Karpas-422 (cell line): ENCODE results near the gene DSCAML1. TPM values are rescaled to one million over a fixed set of nuclear protein-coding genes. Genes with fewer than 3 reads are reported as not detected.

Experiments
- DNase-seq: peaks from one replicate; pipeline ENCODE4 v3.0.0-alpha.2; 2015
- H2AFZ ChIP-seq: fragments of 200-600 bp; sonication (generic); 2 replicates; pipeline ENCODE4 v1.6.1; 2014; ENCODE audit warnings: antibody characterized with exemption, low read length, mixed read lengths
- H3K27ac ChIP-seq: fragments of 200-600 bp; sonication (generic); 2 replicates; pipeline ENCODE4 v1.5.1; 2014; ENCODE audit warnings: mild to moderate bottlenecking, low read length, moderate library complexity
- H3K27me3 ChIP-seq: fragments of 200-600 bp; sonication (generic); 2 replicates; pipeline ENCODE4 v1.6.1; 2014; ENCODE audit warnings: low read length, mixed read lengths
- H3K36me3 ChIP-seq: fragments of 200-600 bp; sonication (generic); 2 replicates; pipeline ENCODE4 v1.6.1; 2014; ENCODE audit warnings: low read length, mixed read lengths; ENCODE audit not compliant: insufficient read depth
- H3K4me1 ChIP-seq: fragments of 200-600 bp; sonication (generic); 2 replicates; pipeline ENCODE4 v1.6.1; 2014; ENCODE audit warnings: mild to moderate bottlenecking, low read length, mixed read lengths
- H3K4me2 ChIP-seq: fragments of 200-600 bp; sonication (generic); 2 replicates; pipeline ENCODE4 v1.6.1; 2014; ENCODE audit warnings: low read length, low read depth, mild to moderate bottlenecking; ENCODE audit not compliant: poor library complexity, severe bottlenecking
- H3K4me3 ChIP-seq: fragments of 200-600 bp; sonication (generic); 2 replicates; pipeline ENCODE4 v1.5.1; 2014; ENCODE audit warnings: mild to moderate bottlenecking, antibody characterized with exemption, low read length, mixed read lengths
- H3K79me2 ChIP-seq: fragments of 200-600 bp; sonication (generic); 2 replicates; pipeline ENCODE4 v1.6.1; 2014; ENCODE audit warnings: mild to moderate bottlenecking, low read length, mixed read lengths
- H3K9ac ChIP-seq: fragments of 200-600 bp; sonication (generic); 2 replicates; pipeline ENCODE4 v1.6.0; 2014; ENCODE audit warnings: low read length
- H3K9me2 ChIP-seq: fragments of 200-600 bp; sonication (generic), shearing (Covaris generic); replicated peaks from 2 replicates; pipeline ENCODE4 v1.6.0; 2014; ENCODE audit warnings: mild to moderate bottlenecking, low read length, moderate library complexity; ENCODE audit not compliant: insufficient read depth
- H3K9me3 ChIP-seq: fragments of 300-700, 200-600 bp; sonication (generic); 2 replicates; pipeline ENCODE4 v1.6.1; 2014; ENCODE audit warnings: low read length, mixed read lengths
- H4K20me1 ChIP-seq: fragments of 200-600 bp; sonication (generic); 2 replicates; pipeline ENCODE4 v1.6.1; 2014; ENCODE audit warnings: mild to moderate bottlenecking, antibody characterized with exemption, low read length, low read depth; ENCODE audit not compliant: insufficient read depth
- total RNA-seq: library from RNA; depleted of rRNA; stranded (reverse); fragments of >200 nt; shearing (Covaris generic); gene quantifications from 2 replicates; pipeline ENCODE4 v1.2.3, GENCODE V29; 2014; ENCODE audit warnings: low replicate concordance

The DSCAML1 gene
- total RNA-seq, 1 experiment from 2014 or later, result not detected

GRCh38 chr11:117563556-117563955, 233.5 kb downstream of the DSCAML1 start:
- H3K9me2 ChIP-seq, result no peaks in the 10 kb centered on the region
- H3K9ac ChIP-seq, result peak overlapping the region; percentile 65
- no peaks in the 10 kb centered on the region for H3K79me2 ChIP-seq
- no peak for DNase-seq
- no peak overlapping the region for H2AFZ ChIP-seq
- H4K20me1 ChIP-seq, result no peaks in the 10 kb centered on the region
- no peaks in the 10 kb centered on the region for H3K27me3 ChIP-seq
- peak overlapping the region; percentile 62 for H3K4me2 ChIP-seq
- no peaks in the 10 kb centered on the region for H3K9me3 ChIP-seq
- peak overlapping the region; percentile 99 for H3K27ac ChIP-seq
- peaks cover 76% of the 10 kb centered on the region for H3K4me1 ChIP-seq
- H3K36me3 ChIP-seq, result no peaks in the 10 kb centered on the region
- H3K4me3 ChIP-seq, result 0 out of 2 replicates have a peak overlapping the region, but pooled peaks have one; percentile 26

GRCh38 chr11:117562136-117562535, 234.9 kb downstream of the DSCAML1 start:
- H4K20me1 ChIP-seq, result no peaks in the 10 kb centered on the region
- H2AFZ ChIP-seq, result no peak overlapping the region
- H3K9me2 ChIP-seq, result no peaks in the 10 kb centered on the region
- H3K4me1 ChIP-seq, result peaks cover 90% of the 10 kb centered on the region
- no peak overlapping the region for H3K4me3 ChIP-seq
- no peaks in the 10 kb centered on the region for H3K9me3 ChIP-seq
- DNase-seq, result peak; percentile 63
- H3K36me3 ChIP-seq, result no peaks in the 10 kb centered on the region
- peak overlapping the region; percentile 99 for H3K27ac ChIP-seq
- peak overlapping the region; percentile 69 for H3K4me2 ChIP-seq
- H3K27me3 ChIP-seq, result no peaks in the 10 kb centered on the region
- peak overlapping the region; percentile 65 for H3K9ac ChIP-seq
- H3K79me2 ChIP-seq, result no peaks in the 10 kb centered on the region

- no peaks in the 10 kb centered on the region for H4K20me1 ChIP-seq
- peak; percentile 72 for DNase-seq
- peak overlapping the region; percentile 69 for H3K4me2 ChIP-seq
- H3K4me3 ChIP-seq, result peak overlapping the region; percentile 53
- no peak overlapping the region for H2AFZ ChIP-seq
- no peaks in the 10 kb centered on the region for H3K36me3 ChIP-seq
- no peaks in the 10 kb centered on the region for H3K79me2 ChIP-seq
- no peaks in the 10 kb centered on the region for H3K9me2 ChIP-seq
- peaks cover 100% of the 10 kb centered on the region for H3K4me1 ChIP-seq
- H3K9me3 ChIP-seq, result no peaks in the 10 kb centered on the region
- no peaks in the 10 kb centered on the region for H3K27me3 ChIP-seq
- H3K27ac ChIP-seq, result peak overlapping the region; percentile 99
- peak overlapping the region; percentile 65 for H3K9ac ChIP-seq
These were observed 236.1 kb downstream of the DSCAML1 start for GRCh38 chr11:117560780-117561530.

GRCh38 chr11:117559698-117560097, 237.3 kb downstream of the DSCAML1 start:
- H3K4me3 ChIP-seq, result peak overlapping the region; percentile 53; the same call in 1 of the 2 replicates
- no peak for DNase-seq
- H3K4me1 ChIP-seq, result peaks cover 100% of the 10 kb centered on the region
- no peaks in the 10 kb centered on the region for H3K27me3 ChIP-seq
- peak overlapping the region; percentile 65 for H3K9ac ChIP-seq
- no peaks in the 10 kb centered on the region for H3K9me3 ChIP-seq
- H3K36me3 ChIP-seq, result no peaks in the 10 kb centered on the region
- H4K20me1 ChIP-seq, result no peaks in the 10 kb centered on the region
- H3K79me2 ChIP-seq, result no peaks in the 10 kb centered on the region
- H3K4me2 ChIP-seq, result peak overlapping the region; percentile 69
- H3K9me2 ChIP-seq, result no peaks in the 10 kb centered on the region
- H2AFZ ChIP-seq, result no peak overlapping the region
- H3K27ac ChIP-seq, result peak overlapping the region; percentile 99

- Histone ChIP-seq H3K9me2 (no peaks in the 10 kb centered on the region), H3K27me3 (no peaks in the 10 kb centered on the region), H2AFZ (no peak overlapping the region), H3K79me2 (no peaks in the 10 kb centered on the region), H3K9ac (peak overlapping the region; percentile 66), H4K20me1 (no peaks in the 10 kb centered on the region), H3K36me3 (no peaks in the 10 kb centered on the region), H3K4me2 (peak overlapping the region; percentile 67), H3K4me1 (peaks cover 84% of the 10 kb centered on the region), H3K27ac (peak overlapping the region; percentile 99), H3K9me3 (no peaks in the 10 kb centered on the region), H3K4me3 (peak overlapping the region; percentile 43)
- DNase-seq, result peak; percentile 70
These were observed 239.7 kb downstream of the DSCAML1 start for GRCh38 chr11:117557361-117557760.

GRCh38 chr11:117554601-117555333, 242.2 kb downstream of the DSCAML1 start:
- no peaks in the 10 kb centered on the region for H3K27me3 ChIP-seq
- no peak overlapping the region for H3K4me2 ChIP-seq
- no peaks in the 10 kb centered on the region for H3K9me3 ChIP-seq
- no peak overlapping the region for H3K4me3 ChIP-seq
- H4K20me1 ChIP-seq, result no peaks in the 10 kb centered on the region
- H3K27ac ChIP-seq, result no peak overlapping the region
- H3K4me1 ChIP-seq, result peaks cover 58% of the 10 kb centered on the region
- H3K9me2 ChIP-seq, result no peaks in the 10 kb centered on the region
- DNase-seq, result no peak
- H3K36me3 ChIP-seq, result no peaks in the 10 kb centered on the region
- no peaks in the 10 kb centered on the region for H3K79me2 ChIP-seq
- no peak overlapping the region for H2AFZ ChIP-seq
- no peak overlapping the region for H3K9ac ChIP-seq

GRCh38 chr11:117552626-117553025, 244.4 kb downstream of the DSCAML1 start:
- DNase-seq, result no peak
- H3K79me2 ChIP-seq, result no peaks in the 10 kb centered on the region

GRCh38 chr11:117551761-117552343, 245.2 kb downstream of the DSCAML1 start:
- Histone ChIP-seq H4K20me1 (no peaks in the 10 kb centered on the region), H3K4me1 (peaks cover 42% of the 10 kb centered on the region), H3K79me2 (no peaks in the 10 kb centered on the region), H3K27me3 (no peaks in the 10 kb centered on the region), H3K9me2 (no peaks in the 10 kb centered on the region), H3K4me2 (no peak overlapping the region), H3K9ac (no peak overlapping the region), H3K36me3 (no peaks in the 10 kb centered on the region), H2AFZ (no peak overlapping the region), H3K27ac (no peak overlapping the region), H3K4me3 (no peak overlapping the region), H3K9me3 (no peaks in the 10 kb centered on the region)
- DNase-seq, result no peak

More at GRCh38 chr11:117552626-117553025, 244.4 kb downstream of the DSCAML1 start:
- Histone ChIP-seq H3K36me3 (no peaks in the 10 kb centered on the region), H3K9me2 (no peaks in the 10 kb centered on the region), H2AFZ (no peak overlapping the region), H3K4me3 (no peak overlapping the region), H3K9ac (no peak overlapping the region), H3K27ac (no peak overlapping the region), H3K4me2 (no peak overlapping the region), H3K9me3 (no peaks in the 10 kb centered on the region), H3K4me1 (peaks cover 42% of the 10 kb centered on the region), H4K20me1 (no peaks in the 10 kb centered on the region), H3K27me3 (no peaks in the 10 kb centered on the region)
